ENCODE measurements around the gene KANSL3. TPM values are rescaled to one million over a fixed set of nuclear protein-coding genes. Genes with fewer than 3 reads are reported as not detected.

KANSL3 gene
- total and polyA plus RNA-seq, 2 experiments from 2014 or later: 8.9 to 31.4 TPM

DNA sequence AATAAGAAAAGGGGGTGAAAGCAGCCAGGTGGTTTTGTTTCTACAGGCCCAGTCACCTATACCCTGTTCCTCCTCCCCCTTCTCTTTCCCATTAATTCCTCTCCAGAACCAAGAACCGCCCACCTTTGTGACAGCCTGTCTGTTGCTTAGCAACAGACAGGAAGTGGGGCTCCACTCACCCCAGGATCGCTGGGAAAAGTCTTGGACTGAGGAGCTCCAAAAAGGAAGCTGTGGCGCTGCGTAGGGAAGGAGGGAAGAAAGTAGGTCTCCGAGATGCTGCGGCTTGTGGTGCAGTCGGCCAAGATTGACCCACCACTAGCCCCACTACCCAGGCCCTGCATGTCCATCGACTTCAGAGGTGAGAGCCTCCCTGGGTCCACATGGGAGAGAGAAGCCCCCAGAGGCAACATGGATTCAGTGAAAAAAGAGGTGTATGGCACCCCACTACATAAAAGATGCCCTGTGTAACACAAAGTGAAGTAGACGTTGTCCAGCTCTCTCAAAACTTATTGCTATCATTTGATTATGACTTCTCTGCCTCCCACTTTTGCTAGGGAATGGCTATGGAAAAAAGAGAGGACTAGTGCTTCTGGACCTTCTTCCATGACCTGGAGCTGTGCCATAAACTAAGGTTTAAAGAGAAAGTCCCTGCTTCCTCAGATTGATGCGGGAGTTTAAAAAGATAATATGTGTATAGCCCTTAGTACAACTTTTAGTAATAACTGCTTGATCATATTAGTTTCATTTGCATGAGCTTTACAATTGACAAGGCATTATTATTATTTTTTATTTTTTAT is 4.7 kb upstream of the KANSL3 start, which contains the start of gene FER1L5:
TSS of gene FER1L5 (plus strand) at position 201 of the 797 bp plus-strand sequence. CDS start at position 274, 73 bp downstream.
- H3K27ac Mint-ChIP-seq: peak within 1 kb of the TSS; percentile 93
- no peak within 1 kb of the TSS for H3K27ac ChIP-seq (ENCODE audit: low read depth)

DNA sequence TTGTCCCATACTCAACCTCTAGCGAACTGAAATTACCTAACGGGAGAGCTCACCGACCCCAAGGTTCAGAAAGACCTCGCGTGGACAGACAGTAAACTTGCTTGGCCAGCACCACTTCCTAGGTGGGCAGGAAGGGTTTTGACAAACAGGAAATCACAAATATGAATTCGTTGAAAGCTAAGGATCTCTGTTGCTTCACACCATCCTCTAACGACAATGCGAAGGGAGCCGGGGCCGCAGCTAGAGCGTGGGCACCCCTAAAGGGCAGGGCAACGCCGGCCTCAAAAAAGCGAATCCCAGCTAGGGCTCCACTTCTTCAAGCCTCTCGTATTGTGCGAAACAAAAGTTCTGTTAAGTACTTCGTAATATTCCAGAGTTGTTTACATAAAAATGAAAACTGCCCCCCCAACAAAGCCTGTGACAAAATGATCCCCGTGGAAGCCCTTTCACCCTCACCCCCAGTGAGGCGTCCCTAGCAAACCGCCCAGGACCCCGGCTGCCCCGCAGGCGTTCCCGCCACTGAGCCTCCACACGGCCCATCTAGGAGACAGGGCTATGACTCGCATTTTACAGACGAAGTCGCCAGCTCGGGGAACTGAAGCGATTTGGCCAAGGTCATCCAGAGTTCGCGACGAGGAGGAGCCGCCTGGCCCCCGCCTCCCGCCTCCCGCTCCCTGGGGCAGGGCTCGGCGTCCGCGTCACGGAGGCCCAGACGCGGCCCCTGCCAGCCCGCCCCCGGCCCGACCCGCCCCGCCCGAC is 548 bp downstream of the KANSL3 start:
- H3K27me3 Mint-ChIP-seq (ENCODE audit: insufficient read depth, low read depth, poor library complexity): peaks cover 9% of the 10 kb centered on the region
- DNase-seq (ENCODE audit: low spot score): peak; percentile 86
- peak overlapping the region; percentile 93 for H3K4me3 Mint-ChIP-seq
- no peaks in the 10 kb centered on the region for H3K9me3 Mint-ChIP-seq
- peak; percentile 75 for ATAC-seq
- Histone ChIP-seq H2AFZ (peak overlapping the region; percentile 80; the same call in 1 of the 2 replicates), H3K4me1 (ENCODE audit: insufficient read depth) (no peaks in the 10 kb centered on the region; the same call in 1 of the 2 replicates), H3K27ac (ENCODE audit: low read depth) (no peak overlapping the region), H3K4me3 (peak overlapping the region; percentile 89), H3K4me2 (peak overlapping the region; percentile 99), H3K27me3 (ENCODE audit: insufficient read depth) (no peaks in the 10 kb centered on the region), H3K9me2 (ENCODE audit: insufficient read depth) (no peaks in the 10 kb centered on the region), H3K79me2 (replicated peaks; ENCODE audit: insufficient read depth) (peaks cover 49% of the 10 kb centered on the region), H4K20me1 (replicated peaks; ENCODE audit: insufficient read depth) (peaks cover 12% of the 10 kb centered on the region; the same call in 1 of the 2 replicates), H3F3A (replicated peaks; ENCODE audit: low read depth) (no peaks in the 10 kb centered on the region), H3K36me3 (ENCODE audit: insufficient read depth) (no peaks in the 10 kb centered on the region; the same call in 1 of the 2 replicates)
- peaks cover 14% of the 10 kb centered on the region; the same call in 2 of the 3 replicates for H3K36me3 Mint-ChIP-seq (ENCODE audit: low read depth)
- no peak overlapping the region for H3K27ac Mint-ChIP-seq
- peaks cover 10% of the 10 kb centered on the region for H3K4me1 Mint-ChIP-seq
- TF ChIP-seq, protein P1, sequence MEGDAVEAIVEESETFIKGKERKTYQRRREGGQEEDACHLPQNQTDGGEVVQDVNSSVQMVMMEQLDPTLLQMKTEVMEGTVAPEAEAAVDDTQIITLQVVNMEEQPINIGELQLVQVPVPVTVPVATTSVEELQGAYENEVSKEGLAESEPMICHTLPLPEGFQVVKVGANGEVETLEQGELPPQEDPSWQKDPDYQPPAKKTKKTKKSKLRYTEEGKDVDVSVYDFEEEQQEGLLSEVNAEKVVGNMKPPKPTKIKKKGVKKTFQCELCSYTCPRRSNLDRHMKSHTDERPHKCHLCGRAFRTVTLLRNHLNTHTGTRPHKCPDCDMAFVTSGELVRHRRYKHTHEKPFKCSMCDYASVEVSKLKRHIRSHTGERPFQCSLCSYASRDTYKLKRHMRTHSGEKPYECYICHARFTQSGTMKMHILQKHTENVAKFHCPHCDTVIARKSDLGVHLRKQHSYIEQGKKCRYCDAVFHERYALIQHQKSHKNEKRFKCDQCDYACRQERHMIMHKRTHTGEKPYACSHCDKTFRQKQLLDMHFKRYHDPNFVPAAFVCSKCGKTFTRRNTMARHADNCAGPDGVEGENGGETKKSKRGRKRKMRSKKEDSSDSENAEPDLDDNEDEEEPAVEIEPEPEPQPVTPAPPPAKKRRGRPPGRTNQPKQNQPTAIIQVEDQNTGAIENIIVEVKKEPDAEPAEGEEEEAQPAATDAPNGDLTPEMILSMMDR (conservative IDR thresholded peaks at IDR 0.05; ENCODE audit: low read depth in 2 of 2): no peak
- TF ChIP-seq, protein P2, sequence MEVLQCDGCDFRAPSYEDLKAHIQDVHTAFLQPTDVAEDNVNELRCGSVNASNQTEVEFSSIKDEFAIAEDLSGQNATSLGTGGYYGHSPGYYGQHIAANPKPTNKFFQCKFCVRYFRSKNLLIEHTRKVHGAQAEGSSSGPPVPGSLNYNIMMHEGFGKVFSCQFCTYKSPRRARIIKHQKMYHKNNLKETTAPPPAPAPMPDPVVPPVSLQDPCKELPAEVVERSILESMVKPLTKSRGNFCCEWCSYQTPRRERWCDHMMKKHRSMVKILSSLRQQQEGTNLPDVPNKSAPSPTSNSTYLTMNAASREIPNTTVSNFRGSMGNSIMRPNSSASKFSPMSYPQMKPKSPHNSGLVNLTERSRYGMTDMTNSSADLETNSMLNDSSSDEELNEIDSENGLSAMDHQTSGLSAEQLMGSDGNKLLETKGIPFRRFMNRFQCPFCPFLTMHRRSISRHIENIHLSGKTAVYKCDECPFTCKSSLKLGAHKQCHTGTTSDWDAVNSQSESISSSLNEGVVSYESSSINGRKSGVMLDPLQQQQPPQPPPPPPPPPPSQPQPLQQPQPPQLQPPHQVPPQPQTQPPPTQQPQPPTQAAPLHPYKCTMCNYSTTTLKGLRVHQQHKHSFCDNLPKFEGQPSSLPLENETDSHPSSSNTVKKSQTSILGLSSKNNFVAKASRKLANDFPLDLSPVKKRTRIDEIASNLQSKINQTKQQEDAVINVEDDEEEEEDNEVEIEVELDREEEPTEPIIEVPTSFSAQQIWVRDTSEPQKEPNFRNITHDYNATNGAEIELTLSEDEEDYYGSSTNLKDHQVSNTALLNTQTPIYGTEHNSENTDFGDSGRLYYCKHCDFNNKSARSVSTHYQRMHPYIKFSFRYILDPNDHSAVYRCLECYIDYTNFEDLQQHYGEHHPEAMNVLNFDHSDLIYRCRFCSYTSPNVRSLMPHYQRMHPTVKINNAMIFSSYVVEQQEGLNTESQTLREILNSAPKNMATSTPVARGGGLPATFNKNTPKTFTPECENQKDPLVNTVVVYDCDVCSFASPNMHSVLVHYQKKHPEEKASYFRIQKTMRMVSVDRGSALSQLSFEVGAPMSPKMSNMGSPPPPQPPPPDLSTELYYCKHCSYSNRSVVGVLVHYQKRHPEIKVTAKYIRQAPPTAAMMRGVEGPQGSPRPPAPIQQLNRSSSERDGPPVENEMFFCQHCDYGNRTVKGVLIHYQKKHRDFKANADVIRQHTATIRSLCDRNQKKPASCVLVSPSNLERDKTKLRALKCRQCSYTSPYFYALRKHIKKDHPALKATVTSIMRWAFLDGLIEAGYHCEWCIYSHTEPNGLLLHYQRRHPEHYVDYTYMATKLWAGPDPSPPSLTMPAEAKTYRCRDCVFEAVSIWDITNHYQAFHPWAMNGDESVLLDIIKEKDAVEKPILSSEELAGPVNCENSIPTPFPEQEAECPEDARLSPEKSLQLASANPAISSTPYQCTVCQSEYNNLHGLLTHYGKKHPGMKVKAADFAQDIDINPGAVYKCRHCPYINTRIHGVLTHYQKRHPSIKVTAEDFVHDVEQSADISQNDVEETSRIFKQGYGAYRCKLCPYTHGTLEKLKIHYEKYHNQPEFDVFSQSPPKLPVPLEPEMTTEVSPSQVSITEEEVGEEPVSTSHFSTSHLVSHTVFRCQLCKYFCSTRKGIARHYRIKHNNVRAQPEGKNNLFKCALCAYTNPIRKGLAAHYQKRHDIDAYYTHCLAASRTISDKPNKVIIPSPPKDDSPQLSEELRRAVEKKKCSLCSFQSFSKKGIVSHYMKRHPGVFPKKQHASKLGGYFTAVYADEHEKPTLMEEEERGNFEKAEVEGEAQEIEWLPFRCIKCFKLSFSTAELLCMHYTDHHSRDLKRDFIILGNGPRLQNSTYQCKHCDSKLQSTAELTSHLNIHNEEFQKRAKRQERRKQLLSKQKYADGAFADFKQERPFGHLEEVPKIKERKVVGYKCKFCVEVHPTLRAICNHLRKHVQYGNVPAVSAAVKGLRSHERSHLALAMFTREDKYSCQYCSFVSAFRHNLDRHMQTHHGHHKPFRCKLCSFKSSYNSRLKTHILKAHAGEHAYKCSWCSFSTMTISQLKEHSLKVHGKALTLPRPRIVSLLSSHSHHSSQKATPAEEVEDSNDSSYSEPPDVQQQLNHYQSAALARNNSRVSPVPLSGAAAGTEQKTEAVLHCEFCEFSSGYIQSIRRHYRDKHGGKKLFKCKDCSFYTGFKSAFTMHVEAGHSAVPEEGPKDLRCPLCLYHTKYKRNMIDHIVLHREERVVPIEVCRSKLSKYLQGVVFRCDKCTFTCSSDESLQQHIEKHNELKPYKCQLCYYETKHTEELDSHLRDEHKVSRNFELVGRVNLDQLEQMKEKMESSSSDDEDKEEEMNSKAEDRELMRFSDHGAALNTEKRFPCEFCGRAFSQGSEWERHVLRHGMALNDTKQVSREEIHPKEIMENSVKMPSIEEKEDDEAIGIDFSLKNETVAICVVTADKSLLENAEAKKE (CRISPR knock-in tag; IDR thresholded peaks at IDR 0.05): no peak
- TF ChIP-seq EZH2phosphoT487 (IDR thresholded peaks at IDR 0.05; ENCODE audit: unreplicated experiment): no peak
- no peak for TF ChIP-seq STAT1 (IDR thresholded peaks at IDR 0.05; ENCODE audit: unreplicated experiment)
- no peak for TF ChIP-seq ZNF331 (CRISPR knock-in tag; IDR thresholded peaks at IDR 0.05; ENCODE audit: low read depth)

More for the DNA sequence above, 4.7 kb upstream of the KANSL3 start, which contains the start of gene FER1L5:
- H3K27me3 Mint-ChIP-seq (ENCODE audit: insufficient read depth, low read depth, poor library complexity): peaks cover 10% of the 10 kb centered on the region
- peaks cover 5% of the 10 kb centered on the region for H3K4me1 Mint-ChIP-seq
- H2AFZ ChIP-seq: peak within 1 kb of the TSS; percentile 33; the same call in 1 of the 2 replicates
- peak within 1 kb of the TSS; percentile 75 for H3K4me2 ChIP-seq
- no peaks in the 10 kb centered on the region for H3K36me3 ChIP-seq (ENCODE audit: insufficient read depth)
- H3F3A ChIP-seq (replicated peaks; ENCODE audit: low read depth): no peaks in the 10 kb centered on the region
- H3K27me3 ChIP-seq (ENCODE audit: insufficient read depth): no peaks in the 10 kb centered on the region
- ATAC-seq: peak; percentile 78
- no peaks in the 10 kb centered on the region for H4K20me1 ChIP-seq (replicated peaks; ENCODE audit: insufficient read depth)
- H3K4me3 Mint-ChIP-seq: peak within 1 kb of the TSS; percentile 94
- TF ChIP-seq POLR2AphosphoS5 (IDR thresholded peaks at IDR 0.05; ENCODE audit: low read depth) (peak; percentile 64), EZH2 (IDR thresholded peaks at IDR 0.05; ENCODE audit: low read depth, unreplicated experiment) (no peak)
- TF ChIP-seq, protein P3, sequence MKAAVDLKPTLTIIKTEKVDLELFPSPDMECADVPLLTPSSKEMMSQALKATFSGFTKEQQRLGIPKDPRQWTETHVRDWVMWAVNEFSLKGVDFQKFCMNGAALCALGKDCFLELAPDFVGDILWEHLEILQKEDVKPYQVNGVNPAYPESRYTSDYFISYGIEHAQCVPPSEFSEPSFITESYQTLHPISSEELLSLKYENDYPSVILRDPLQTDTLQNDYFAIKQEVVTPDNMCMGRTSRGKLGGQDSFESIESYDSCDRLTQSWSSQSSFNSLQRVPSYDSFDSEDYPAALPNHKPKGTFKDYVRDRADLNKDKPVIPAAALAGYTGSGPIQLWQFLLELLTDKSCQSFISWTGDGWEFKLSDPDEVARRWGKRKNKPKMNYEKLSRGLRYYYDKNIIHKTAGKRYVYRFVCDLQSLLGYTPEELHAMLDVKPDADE (IDR thresholded peaks at IDR 0.05): 0 out of 2 replicates have a peak, but pooled peaks have one; percentile 18
- no peaks in the 10 kb centered on the region for H3K79me2 ChIP-seq (replicated peaks; ENCODE audit: insufficient read depth)
- no peaks in the 10 kb centered on the region for H3K4me1 ChIP-seq (ENCODE audit: insufficient read depth)
- no peaks in the 10 kb centered on the region for H3K9me3 Mint-ChIP-seq
- peak; percentile 96 for DNase-seq (ENCODE audit: low spot score)
- H3K36me3 Mint-ChIP-seq (ENCODE audit: low read depth): no peaks in the 10 kb centered on the region
- H3K9me2 ChIP-seq (ENCODE audit: insufficient read depth): no peaks in the 10 kb centered on the region
- H3K4me3 ChIP-seq: peak within 1 kb of the TSS; percentile 51
